Upper lobe of left lung (tissue), 4 donors: ENCODE data around the gene SRGAP2B.
"Not testable (repeated sequence)": the region's sequence is repeated elsewhere in the genome, so short reads cannot be mapped to it uniquely, and the experiment has no call there.

Experiments
- POLR2A ChIP-seq, 4 donors: fragments of 450-650 bp; IDR thresholded peaks; one replicate each; pipeline ENCODE4 v1.5.1; 2016 to 2017; ENCODE audit warnings: antibody characterized with exemption in 4 of 4, mild to moderate bottlenecking in 2 of 4
- TF ChIP-seq, protein P1 (sequence below), 6 experiments: fragments of 450-650 bp in 4 of 6; fragments of 200-600 bp in 2 of 6; sonication (generic) in 2 of 6; IDR thresholded peaks; one replicate each; pipeline ENCODE4 v1.5.1; 2016 to 2019; ENCODE audit warnings: antibody characterized with exemption in 6 of 6

DNA sequence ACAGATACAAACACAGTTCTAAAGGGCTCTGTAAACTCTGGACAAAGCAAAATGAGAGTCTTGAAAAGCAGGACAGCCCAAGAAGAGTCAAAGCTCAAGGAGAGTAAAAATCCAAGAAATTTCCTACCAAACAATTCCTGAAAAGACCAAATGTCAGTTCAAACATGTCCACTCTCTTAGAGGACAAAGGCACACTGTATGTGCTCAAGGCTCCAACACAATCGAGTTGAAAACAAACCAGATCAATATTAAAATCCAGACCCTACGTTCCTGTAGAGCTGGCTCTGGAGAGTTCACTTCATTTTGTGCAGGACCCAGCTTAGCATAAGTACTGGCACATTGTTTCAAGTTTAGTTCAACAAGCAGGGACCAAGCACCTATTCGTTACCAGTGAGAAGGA is 90.0 kb downstream of the SRGAP2B start:
- TF ChIP-seq, protein P1, sequence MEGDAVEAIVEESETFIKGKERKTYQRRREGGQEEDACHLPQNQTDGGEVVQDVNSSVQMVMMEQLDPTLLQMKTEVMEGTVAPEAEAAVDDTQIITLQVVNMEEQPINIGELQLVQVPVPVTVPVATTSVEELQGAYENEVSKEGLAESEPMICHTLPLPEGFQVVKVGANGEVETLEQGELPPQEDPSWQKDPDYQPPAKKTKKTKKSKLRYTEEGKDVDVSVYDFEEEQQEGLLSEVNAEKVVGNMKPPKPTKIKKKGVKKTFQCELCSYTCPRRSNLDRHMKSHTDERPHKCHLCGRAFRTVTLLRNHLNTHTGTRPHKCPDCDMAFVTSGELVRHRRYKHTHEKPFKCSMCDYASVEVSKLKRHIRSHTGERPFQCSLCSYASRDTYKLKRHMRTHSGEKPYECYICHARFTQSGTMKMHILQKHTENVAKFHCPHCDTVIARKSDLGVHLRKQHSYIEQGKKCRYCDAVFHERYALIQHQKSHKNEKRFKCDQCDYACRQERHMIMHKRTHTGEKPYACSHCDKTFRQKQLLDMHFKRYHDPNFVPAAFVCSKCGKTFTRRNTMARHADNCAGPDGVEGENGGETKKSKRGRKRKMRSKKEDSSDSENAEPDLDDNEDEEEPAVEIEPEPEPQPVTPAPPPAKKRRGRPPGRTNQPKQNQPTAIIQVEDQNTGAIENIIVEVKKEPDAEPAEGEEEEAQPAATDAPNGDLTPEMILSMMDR (IDR thresholded peaks at IDR 0.05) = not testable (repeated sequence)
- not testable (repeated sequence) for TF ChIP-seq POLR2A (IDR thresholded peaks at IDR 0.05)
